CD14-positive monocyte (primary cell): ENCODE results near the gene HS3ST3B1. TPM values are rescaled to one million over a fixed set of nuclear protein-coding genes. Genes with fewer than 3 reads are reported as not detected.
A peak's percentile ranks its signal among the peaks of the same experiment; 100 is the strongest.

Experiments used
- DNase-seq, 3 donors: peaks; one replicate each; pipeline ENCODE4 v3.0.0-alpha.2; 2011 to 2022
- H2AFZ ChIP-seq: 2 replicates; pipeline ENCODE4 v1.6.0; 2012; ENCODE audit warnings: mild to moderate bottlenecking, low read depth, low read length, inconsistent platforms; ENCODE audit not compliant: insufficient read depth, poor library complexity, severe bottlenecking
- H3K27ac ChIP-seq, 2 donors: 1 replicate in 1 of 2; 2 replicates in 1 of 2; pipeline ENCODE4 v1.5.1; 2012 to 2013; ENCODE audit warnings: low read length in 2 of 2, control low read depth in 1 of 2, inconsistent platforms in 1 of 2, low read depth in 1 of 2, mild to moderate bottlenecking in 1 of 2
- H3K27me3 ChIP-seq, 2 donors: one replicate each; pipeline versions ENCODE4 v1.6.0 to v1.6.1; 2011 to 2013; ENCODE audit warnings: low read length in 2 of 2; ENCODE audit not compliant: control insufficient read depth in 2 of 2, insufficient read depth in 2 of 2
- H3K36me3 ChIP-seq, 2 donors: replicated peaks in 1 of 2; 1 replicate in 1 of 2; 2 replicates in 1 of 2; pipeline versions ENCODE4 v1.5.1 to v1.6.1; 2012 to 2013; ENCODE audit warnings: low read length in 2 of 2, control low read depth in 1 of 2, inconsistent platforms in 1 of 2, mild to moderate bottlenecking in 1 of 2; ENCODE audit not compliant: insufficient read depth in 2 of 2, control insufficient read depth in 1 of 2
- H3K4me1 ChIP-seq, 2 donors: 1 replicate in 1 of 2; 2 replicates in 1 of 2; pipeline versions ENCODE4 v1.5.1 to v1.6.1; 2012 to 2013; ENCODE audit warnings: low read length in 2 of 2, control low read depth in 1 of 2, inconsistent platforms in 1 of 2, mild to moderate bottlenecking in 1 of 2, moderate library complexity in 1 of 2; ENCODE audit not compliant: insufficient read depth in 2 of 2, control insufficient read depth in 1 of 2
- H3K4me2 ChIP-seq: replicated peaks from 2 replicates; pipeline ENCODE3; 2012; ENCODE audit warnings: low read length, moderate library complexity, mild to moderate bottlenecking; ENCODE audit not compliant: poor library complexity, severe bottlenecking; ENCODE audit errors: extremely low read depth
- H3K4me3 ChIP-seq, 3 experiments: fragments of 200-600 bp in 1 of 3; sonication (generic) in 1 of 3; replicated peaks in 1 of 3; 1 replicate in 2 of 3; 2 replicates in 1 of 3; pipeline ENCODE4 v1.5.1; 2011 to 2013; ENCODE audit warnings: low read length in 3 of 3, mild to moderate bottlenecking in 3 of 3, control low read depth in 2 of 3, low read depth in 2 of 3, inconsistent platforms in 1 of 3, moderate library complexity in 1 of 3
- H3K79me2 ChIP-seq: 2 replicates; pipeline ENCODE4 v1.6.0; 2012; ENCODE audit warnings: mild to moderate bottlenecking, control low read depth, inconsistent platforms, low read length, moderate library complexity; ENCODE audit not compliant: insufficient read depth
- H3K9ac ChIP-seq: 2 replicates; pipeline ENCODE4 v1.6.0; 2017; ENCODE audit warnings: low read length, mild to moderate bottlenecking; ENCODE audit not compliant: insufficient read depth, poor library complexity, severe bottlenecking
- H3K9me3 ChIP-seq, 2 donors: replicated peaks in 1 of 2; 1 replicate in 1 of 2; 2 replicates in 1 of 2; pipeline versions ENCODE4 v1.5.1 to v1.6.1; 2012 to 2013; ENCODE audit warnings: low read length in 2 of 2, control low read depth in 1 of 2; ENCODE audit not compliant: control insufficient read depth in 1 of 2, insufficient read depth in 1 of 2
- H4K20me1 ChIP-seq: 2 replicates; pipeline ENCODE4 v1.6.0; 2012; ENCODE audit warnings: mild to moderate bottlenecking, low read length, control low read depth, moderate library complexity; ENCODE audit not compliant: insufficient read depth
- H3K27ac Mint-ChIP-seq, 7 donors: one replicate each; pipeline ENCODE4 v1.8.0; 2020; ENCODE audit warnings: mild to moderate bottlenecking in 7 of 7, mixed read lengths in 7 of 7, moderate library complexity in 6 of 7, inconsistent platforms in 2 of 7
- H3K27me3 Mint-ChIP-seq, 3 donors: one replicate each; pipeline ENCODE4 v1.8.0; 2021 to 2022; ENCODE audit warnings: low read depth in 3 of 3, mild to moderate bottlenecking in 3 of 3, mixed read lengths in 3 of 3, moderate library complexity in 3 of 3, inconsistent platforms in 1 of 3
- H3K36me3 Mint-ChIP-seq, 2 donors: one replicate each; pipeline ENCODE4 v1.8.0; 2020; ENCODE audit warnings: mixed read lengths in 2 of 2, inconsistent platforms in 1 of 2, mild to moderate bottlenecking in 1 of 2
- H3K4me1 Mint-ChIP-seq: one replicate; pipeline ENCODE4 v1.8.0; 2020; ENCODE audit warnings: mild to moderate bottlenecking, mixed read lengths
- H3K4me3 Mint-ChIP-seq, 2 donors: one replicate each; pipeline ENCODE4 v1.8.0; 2020; ENCODE audit warnings: mild to moderate bottlenecking in 2 of 2, mixed read lengths in 2 of 2, moderate library complexity in 1 of 2
- H3K9me3 Mint-ChIP-seq, 7 donors: one replicate each; pipeline ENCODE4 v1.8.0; 2020 to 2022; ENCODE audit warnings: mixed read lengths in 7 of 7, mild to moderate bottlenecking in 6 of 7, moderate library complexity in 6 of 7, inconsistent platforms in 2 of 7
- WGBS: methylation state at CpG from one replicate; pipeline ENCODE4 v1.1.5; 2013; ENCODE audit warnings: missing lambda C conversion rate; ENCODE audit not compliant: insufficient coverage; 5-methylcytosine and 5-hydroxymethylcytosine counted together
- intact Hi-C, 2 donors: fragments of 100-400 bp; cut with micrococcal nuclease; formaldehyde crosslinking; loops; one replicate each; pipeline versions ENCODE4 v1.15.0 to v1.15.1; 2023
- polyA plus RNA-seq, 3 donors: library from polyadenylated mRNA; depleted of rRNA in 1 of 3; unstranded in 2 of 3; stranded (reverse) in 1 of 3; fragments of 300-500 nt in 2 of 3; fragments of >200 nt in 1 of 3; fragmentation: Illumina TruSeq in 2 of 3; gene quantifications; 1 replicate in 2 of 3; 2 replicates in 1 of 3; pipeline ENCODE4 v1.2.3, GENCODE V29; 2012 to 2021
- TF ChIP-seq, protein P1 (sequence below): fragments of 200-600 bp; IDR thresholded peaks from one replicate; pipeline ENCODE4 v1.8.0; 2022; ENCODE audit warnings: antibody characterized with exemption, mild to moderate bottlenecking

HS3ST3B1 gene
- polyA plus RNA-seq, 3 donors, result 0.09 to 0.73 (median 0.32) TPM

- Mint-ChIP-seq H3K27me3 (peaks cover 29 to 55% (median 39%) of the 10 kb centered on the region in 3 donors), H3K9me3 (peaks cover 0 to 8% (median 3%) of the 10 kb centered on the region in 7 donors), H3K27ac (no peak overlapping the region), H3K36me3 (peaks cover 0 to 10% of the 10 kb centered on the region in 2 donors), H3K4me3 (peak overlapping the region in 1 of 2 donors; percentile 36), H3K4me1 (peaks cover 51% of the 10 kb centered on the region)
- H3K4me2 ChIP-seq, result no peak overlapping the region
- intact Hi-C loops, result loop anchor here (10.0 kb wide), 4 partner anchors 91 to 439 kb away; partner anchors contain the start of gene COX10 (in 1 of the 2)
- peaks cover 8% of the 10 kb centered on the region for H4K20me1 ChIP-seq
- no peak overlapping the region for H3K9ac ChIP-seq
- TF ChIP-seq, protein P1, sequence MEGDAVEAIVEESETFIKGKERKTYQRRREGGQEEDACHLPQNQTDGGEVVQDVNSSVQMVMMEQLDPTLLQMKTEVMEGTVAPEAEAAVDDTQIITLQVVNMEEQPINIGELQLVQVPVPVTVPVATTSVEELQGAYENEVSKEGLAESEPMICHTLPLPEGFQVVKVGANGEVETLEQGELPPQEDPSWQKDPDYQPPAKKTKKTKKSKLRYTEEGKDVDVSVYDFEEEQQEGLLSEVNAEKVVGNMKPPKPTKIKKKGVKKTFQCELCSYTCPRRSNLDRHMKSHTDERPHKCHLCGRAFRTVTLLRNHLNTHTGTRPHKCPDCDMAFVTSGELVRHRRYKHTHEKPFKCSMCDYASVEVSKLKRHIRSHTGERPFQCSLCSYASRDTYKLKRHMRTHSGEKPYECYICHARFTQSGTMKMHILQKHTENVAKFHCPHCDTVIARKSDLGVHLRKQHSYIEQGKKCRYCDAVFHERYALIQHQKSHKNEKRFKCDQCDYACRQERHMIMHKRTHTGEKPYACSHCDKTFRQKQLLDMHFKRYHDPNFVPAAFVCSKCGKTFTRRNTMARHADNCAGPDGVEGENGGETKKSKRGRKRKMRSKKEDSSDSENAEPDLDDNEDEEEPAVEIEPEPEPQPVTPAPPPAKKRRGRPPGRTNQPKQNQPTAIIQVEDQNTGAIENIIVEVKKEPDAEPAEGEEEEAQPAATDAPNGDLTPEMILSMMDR, result no peak
- no peak overlapping the region for H2AFZ ChIP-seq
- no peaks in the 10 kb centered on the region for H3K36me3 ChIP-seq
- H3K4me3 ChIP-seq, result no peak overlapping the region
- H3K4me1 ChIP-seq, result peaks cover 35 to 50% of the 10 kb centered on the region in 2 donors
- peaks cover 14 to 48% of the 10 kb centered on the region in 2 donors for H3K27me3 ChIP-seq
- H3K27ac ChIP-seq, result no peak overlapping the region
- H3K9me3 ChIP-seq, result peaks cover 0 to 5% of the 10 kb centered on the region in 2 donors
- H3K79me2 ChIP-seq, result peaks cover 15% of the 10 kb centered on the region
- DNase-seq, result no peak
- WGBS, result no CpG with 5 or more reads among the region's 6 CpGs
Measured at GRCh38 chr17:14305785-14306496, 5.1 kb downstream of the HS3ST3B1 start.

DNA sequence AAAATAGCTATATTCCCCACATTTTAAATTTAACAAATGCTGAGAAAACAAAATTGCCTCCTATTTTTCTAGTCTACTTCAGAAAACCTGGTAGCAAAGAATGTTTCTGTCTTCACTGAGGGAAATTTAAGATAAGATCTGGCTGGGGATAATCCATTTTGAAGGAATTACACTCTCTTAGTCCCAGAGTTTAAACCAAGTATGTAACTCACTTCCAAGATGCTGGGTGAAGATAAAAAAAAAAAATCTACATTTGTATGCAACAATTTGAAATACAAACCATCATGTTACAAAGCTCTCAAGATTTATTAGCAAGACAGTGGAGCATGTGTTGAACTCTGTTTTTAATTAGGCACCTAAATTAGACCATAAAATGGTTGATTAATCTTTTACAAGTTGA, 5.7 kb downstream of the HS3ST3B1 start:
- Histone ChIP-seq H3K4me1 (peaks cover 34 to 48% of the 10 kb centered on the region in 2 donors), H3K27me3 (peaks cover 14 to 48% of the 10 kb centered on the region in 2 donors), H3K4me2 (no peak overlapping the region), H3K9me3 (peaks cover 0 to 5% of the 10 kb centered on the region in 2 donors), H4K20me1 (peaks cover 8% of the 10 kb centered on the region), H3K27ac (no peak overlapping the region), H3K79me2 (peaks cover 15% of the 10 kb centered on the region), H3K9ac (no peak overlapping the region), H2AFZ (no peak overlapping the region), H3K4me3 (no peak overlapping the region), H3K36me3 (no peaks in the 10 kb centered on the region)
- intact Hi-C loops, result loop anchor here (10.0 kb wide), 4 partner anchors 92 to 438 kb away; partner anchors contain the start of gene COX10 (in 1 of the 2)
- peaks cover 0 to 8% (median 3%) of the 10 kb centered on the region in 7 donors for H3K9me3 Mint-ChIP-seq
- no peak overlapping the region for H3K27ac Mint-ChIP-seq
- peaks cover 28 to 53% (median 37%) of the 10 kb centered on the region in 3 donors for H3K27me3 Mint-ChIP-seq
- peak overlapping the region in 1 of 2 donors; percentile 6 for H3K4me3 Mint-ChIP-seq
- no peak for DNase-seq
- H3K36me3 Mint-ChIP-seq, result peaks cover 0 to 10% of the 10 kb centered on the region in 2 donors
- TF ChIP-seq, protein P1, result no peak
- H3K4me1 Mint-ChIP-seq, result peaks cover 54% of the 10 kb centered on the region
